Activated CD4-positive, CD25-positive, alpha-beta regulatory T cell treated with anti-CD3 and anti-CD28 coated beads, Interleukin-2, amount 50 U/mL, for 24 hours (primary cell): ENCODE data around the gene AFG1L.
"Not testable (repeated sequence)": the region's sequence is repeated elsewhere in the genome, so short reads cannot be mapped to it uniquely, and the experiment has no call there.

Experiments
- ATAC-seq, 2 donors: fragments of 150-1000 bp; cut with Tn5 transposase; one replicate each; pipeline ENCODE4 v1.10.0; 2021; ENCODE audit warnings: mild to moderate bottlenecking in 1 of 2, moderate library complexity in 1 of 2

The AFG1L gene

GRCh38 chr6:108419474-108419873 is 124.6 kb downstream of the AFG1L start:
- no peak for ATAC-seq

GRCh38 chr6:108419934-108420609 is 125.2 kb downstream of the AFG1L start:
- ATAC-seq: no peak

GRCh38 chr6:108421366-108421765 is 126.5 kb downstream of the AFG1L start:
- ATAC-seq: no peak

GRCh38 chr6:108423982-108424705 is 129.3 kb downstream of the AFG1L start:
- no peak for ATAC-seq

GRCh38 chr6:108425428-108425827 is 130.6 kb downstream of the AFG1L start:
- no peak for ATAC-seq

GRCh38 chr6:108432143-108432542 is 137.3 kb downstream of the AFG1L start:
- no peak for ATAC-seq

GRCh38 chr6:108432792-108433191 is 137.9 kb downstream of the AFG1L start:
- ATAC-seq: no peak

GRCh38 chr6:108434222-108434621 is 139.4 kb downstream of the AFG1L start:
- no peak for ATAC-seq

GRCh38 chr6:108435391-108435790 is 140.5 kb downstream of the AFG1L start:
- ATAC-seq: no peak

- no peak for ATAC-seq
Measured at GRCh38 chr6:108436771-108437170, 141.9 kb downstream of the AFG1L start.

- ATAC-seq: no peak
Measured at GRCh38 chr6:108437821-108438220, 143.0 kb downstream of the AFG1L start.

GRCh38 chr6:108438918-108439317 is 144.1 kb downstream of the AFG1L start:
- no peak for ATAC-seq

- ATAC-seq: no peak
Measured at GRCh38 chr6:108441141-108441540, 146.3 kb downstream of the AFG1L start.

- ATAC-seq: no peak
Measured at GRCh38 chr6:108442770-108443520, 148.1 kb downstream of the AFG1L start.

- no peak for ATAC-seq
Measured at GRCh38 chr6:108446629-108447150, 151.8 kb downstream of the AFG1L start.

- no peak for ATAC-seq
Measured at GRCh38 chr6:108448481-108448880, 153.6 kb downstream of the AFG1L start.

GRCh38 chr6:108449717-108450116 is 154.9 kb downstream of the AFG1L start:
- not testable (repeated sequence) for ATAC-seq

- no peak for ATAC-seq
Measured at GRCh38 chr6:108451816-108452215, 157.0 kb downstream of the AFG1L start.

- no peak for ATAC-seq
Measured at GRCh38 chr6:108452711-108453195, 157.9 kb downstream of the AFG1L start.

GRCh38 chr6:108453601-108454185 is 158.8 kb downstream of the AFG1L start:
- ATAC-seq: no peak

- no peak for ATAC-seq
Measured at GRCh38 chr6:108454356-108454755, 159.5 kb downstream of the AFG1L start.

- ATAC-seq: no peak
Measured at GRCh38 chr6:108455688-108456087, 160.8 kb downstream of the AFG1L start.

- ATAC-seq: no peak
Measured at GRCh38 chr6:108463784-108464183, 168.9 kb downstream of the AFG1L start.
